Gastrocnemius medialis (tissue), 4 donors: Measurements from ENCODE around the gene CHCHD6.

Source experiments
- POLR2A ChIP-seq, 2 donors: fragments of 450-650 bp; IDR thresholded peaks; one replicate each; pipeline ENCODE4 v1.6.1; 2017; ENCODE audit warnings: antibody characterized with exemption in 2 of 2, mild to moderate bottlenecking in 2 of 2, moderate library complexity in 2 of 2
- TF ChIP-seq, protein P1 (sequence below), 5 experiments: fragments of 450-650 bp in 3 of 5; fragments of 200-600 bp in 2 of 5; sonication (generic) in 2 of 5; IDR thresholded peaks in 4 of 5; conservative IDR thresholded peaks in 1 of 5; 1 replicate in 4 of 5; 2 replicates in 1 of 5; pipeline ENCODE4 v1.5.1; 2016 to 2019; ENCODE audit warnings: antibody characterized with exemption in 5 of 5, mild to moderate bottlenecking in 3 of 5, moderate library complexity in 3 of 5

GRCh38 chr3:126691765-126692164, 12.3 kb upstream of the CHCHD6 start:
- TF ChIP-seq, protein P1, sequence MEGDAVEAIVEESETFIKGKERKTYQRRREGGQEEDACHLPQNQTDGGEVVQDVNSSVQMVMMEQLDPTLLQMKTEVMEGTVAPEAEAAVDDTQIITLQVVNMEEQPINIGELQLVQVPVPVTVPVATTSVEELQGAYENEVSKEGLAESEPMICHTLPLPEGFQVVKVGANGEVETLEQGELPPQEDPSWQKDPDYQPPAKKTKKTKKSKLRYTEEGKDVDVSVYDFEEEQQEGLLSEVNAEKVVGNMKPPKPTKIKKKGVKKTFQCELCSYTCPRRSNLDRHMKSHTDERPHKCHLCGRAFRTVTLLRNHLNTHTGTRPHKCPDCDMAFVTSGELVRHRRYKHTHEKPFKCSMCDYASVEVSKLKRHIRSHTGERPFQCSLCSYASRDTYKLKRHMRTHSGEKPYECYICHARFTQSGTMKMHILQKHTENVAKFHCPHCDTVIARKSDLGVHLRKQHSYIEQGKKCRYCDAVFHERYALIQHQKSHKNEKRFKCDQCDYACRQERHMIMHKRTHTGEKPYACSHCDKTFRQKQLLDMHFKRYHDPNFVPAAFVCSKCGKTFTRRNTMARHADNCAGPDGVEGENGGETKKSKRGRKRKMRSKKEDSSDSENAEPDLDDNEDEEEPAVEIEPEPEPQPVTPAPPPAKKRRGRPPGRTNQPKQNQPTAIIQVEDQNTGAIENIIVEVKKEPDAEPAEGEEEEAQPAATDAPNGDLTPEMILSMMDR (IDR thresholded peaks at IDR 0.05 in 4 of 5, conservative IDR thresholded peaks at IDR 0.05 in 1 of 5), result no peak
- no peak for TF ChIP-seq POLR2A (IDR thresholded peaks at IDR 0.05)
